Suprapubic skin (tissue), 4 donors: ENCODE results near the gene MAD1L1.

Experiments used
- POLR2A ChIP-seq, 2 donors: fragments of 450-650 bp; IDR thresholded peaks; one replicate each; pipeline ENCODE4 v1.6.1; 2017; ENCODE audit warnings: antibody characterized with exemption in 2 of 2, mild to moderate bottlenecking in 2 of 2, moderate library complexity in 2 of 2
- POLR2AphosphoS5 ChIP-seq, 3 donors: sonication (generic); formaldehyde crosslinking; IDR thresholded peaks; one replicate each; pipeline ENCODE4 v1.6.1; 2017; ENCODE audit warnings: antibody characterized with exemption in 3 of 3
- TF ChIP-seq, protein P1 (sequence below), 2 donors: fragments of 200-600 bp in 1 of 2; fragments of 450-650 bp in 1 of 2; sonication (generic) in 1 of 2; IDR thresholded peaks; one replicate each; pipeline ENCODE4 v1.5.1; 2016 to 2019; ENCODE audit warnings: antibody characterized with exemption in 2 of 2, mild to moderate bottlenecking in 1 of 2, moderate library complexity in 1 of 2

DNA sequence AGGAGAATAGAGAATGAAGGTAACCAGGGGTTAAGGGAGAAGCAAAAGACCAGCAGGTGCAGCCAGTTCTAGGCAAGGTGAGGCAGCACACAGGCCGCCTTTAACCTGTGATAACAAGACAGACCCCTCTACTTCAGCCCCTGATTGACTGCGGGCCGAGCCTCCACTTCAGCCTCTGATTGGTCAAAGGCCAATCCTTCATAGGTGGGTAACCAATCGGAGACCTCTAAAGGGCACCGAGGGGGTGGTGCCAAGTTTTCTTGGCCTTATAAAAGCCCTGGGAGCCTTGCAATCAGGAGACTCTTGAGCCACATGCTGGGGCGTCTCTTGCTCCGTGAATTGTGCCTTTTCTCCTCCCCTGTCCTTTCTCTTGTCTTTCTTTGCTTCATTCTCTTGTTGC, 463.9 kb downstream of the MAD1L1 start:
- TF ChIP-seq POLR2AphosphoS5 (IDR thresholded peaks at IDR 0.05) (no peak), POLR2A (IDR thresholded peaks at IDR 0.05) (no peak)
- TF ChIP-seq, protein P1, sequence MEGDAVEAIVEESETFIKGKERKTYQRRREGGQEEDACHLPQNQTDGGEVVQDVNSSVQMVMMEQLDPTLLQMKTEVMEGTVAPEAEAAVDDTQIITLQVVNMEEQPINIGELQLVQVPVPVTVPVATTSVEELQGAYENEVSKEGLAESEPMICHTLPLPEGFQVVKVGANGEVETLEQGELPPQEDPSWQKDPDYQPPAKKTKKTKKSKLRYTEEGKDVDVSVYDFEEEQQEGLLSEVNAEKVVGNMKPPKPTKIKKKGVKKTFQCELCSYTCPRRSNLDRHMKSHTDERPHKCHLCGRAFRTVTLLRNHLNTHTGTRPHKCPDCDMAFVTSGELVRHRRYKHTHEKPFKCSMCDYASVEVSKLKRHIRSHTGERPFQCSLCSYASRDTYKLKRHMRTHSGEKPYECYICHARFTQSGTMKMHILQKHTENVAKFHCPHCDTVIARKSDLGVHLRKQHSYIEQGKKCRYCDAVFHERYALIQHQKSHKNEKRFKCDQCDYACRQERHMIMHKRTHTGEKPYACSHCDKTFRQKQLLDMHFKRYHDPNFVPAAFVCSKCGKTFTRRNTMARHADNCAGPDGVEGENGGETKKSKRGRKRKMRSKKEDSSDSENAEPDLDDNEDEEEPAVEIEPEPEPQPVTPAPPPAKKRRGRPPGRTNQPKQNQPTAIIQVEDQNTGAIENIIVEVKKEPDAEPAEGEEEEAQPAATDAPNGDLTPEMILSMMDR (IDR thresholded peaks at IDR 0.05) = no peak
